Nephron progenitor cell (in vitro differentiated cells): ENCODE data around the gene SPESP1.
"Not testable (repeated sequence)": the region's sequence is repeated elsewhere in the genome, so short reads cannot be mapped to it uniquely, and the experiment has no call there.

Experiments used
- DNase-seq: peaks from one replicate; pipeline ENCODE4 v3.0.0; 2021
- H3K27ac Mint-ChIP-seq: 2 replicates; pipeline ENCODE4 v1.8.0; 2021; ENCODE audit warnings: mild to moderate bottlenecking, moderate library complexity, mixed read lengths
- H3K27me3 Mint-ChIP-seq: 2 replicates; pipeline ENCODE4 v1.8.0; 2021; ENCODE audit warnings: mild to moderate bottlenecking, low read depth, mixed read lengths; ENCODE audit not compliant: poor library complexity
- H3K36me3 Mint-ChIP-seq: 2 replicates; pipeline ENCODE4 v1.8.0; 2021; ENCODE audit warnings: low read depth, mixed read lengths
- H3K4me1 Mint-ChIP-seq: 2 replicates; pipeline ENCODE4 v1.8.0; 2021; ENCODE audit warnings: mixed read lengths
- H3K4me3 Mint-ChIP-seq: 2 replicates; pipeline ENCODE4 v1.8.0; 2021; ENCODE audit warnings: mild to moderate bottlenecking, moderate library complexity, mixed read lengths
- H3K9me3 Mint-ChIP-seq: 2 replicates; pipeline ENCODE4 v1.8.0; 2021; ENCODE audit warnings: mild to moderate bottlenecking, moderate library complexity, mixed read lengths
- CTCF ChIP-seq: fragments of 200-600 bp; sonication (generic); IDR thresholded peaks from 2 replicates; pipeline ENCODE4 v1.5.0; 2021; ENCODE audit warnings: antibody characterized with exemption

SPESP1 gene

GRCh38 chr15:68966996-68967395 lies 36.7 kb downstream of the SPESP1 start:
- Mint-ChIP-seq H3K27ac (no peak overlapping the region), H3K4me1 (no peaks in the 10 kb centered on the region), H3K27me3 (peaks cover 10% of the 10 kb centered on the region), H3K4me3 (no peak overlapping the region), H3K9me3 (peaks cover 68% of the 10 kb centered on the region), H3K36me3 (peaks cover 13% of the 10 kb centered on the region)
- DNase-seq: no peak
- no peak for TF ChIP-seq CTCF

GRCh38 chr15:68967948-68968347 lies 37.6 kb downstream of the SPESP1 start:
- H3K36me3 Mint-ChIP-seq: peaks cover 13% of the 10 kb centered on the region
- no peak for TF ChIP-seq CTCF
- peaks cover 10% of the 10 kb centered on the region for H3K27me3 Mint-ChIP-seq
- H3K27ac Mint-ChIP-seq: no peak overlapping the region
- no peak for DNase-seq
- peaks cover 60% of the 10 kb centered on the region for H3K9me3 Mint-ChIP-seq
- no peak overlapping the region for H3K4me3 Mint-ChIP-seq
- no peaks in the 10 kb centered on the region for H3K4me1 Mint-ChIP-seq

GRCh38 chr15:68969298-68969697 lies 39.0 kb downstream of the SPESP1 start:
- Mint-ChIP-seq H3K4me1 (no peaks in the 10 kb centered on the region), H3K36me3 (peaks cover 8% of the 10 kb centered on the region), H3K9me3 (peaks cover 51% of the 10 kb centered on the region), H3K27ac (no peak overlapping the region), H3K4me3 (no peak overlapping the region), H3K27me3 (peaks cover 5% of the 10 kb centered on the region)
- no peak for TF ChIP-seq CTCF
- no peak for DNase-seq

- H3K27ac Mint-ChIP-seq: no peak overlapping the region
- H3K4me3 Mint-ChIP-seq: no peak overlapping the region
- TF ChIP-seq CTCF: no peak
- H3K4me1 Mint-ChIP-seq: no peaks in the 10 kb centered on the region
- DNase-seq: no peak
- peaks cover 5% of the 10 kb centered on the region for H3K27me3 Mint-ChIP-seq
- H3K9me3 Mint-ChIP-seq: peaks cover 44% of the 10 kb centered on the region
- H3K36me3 Mint-ChIP-seq: no peaks in the 10 kb centered on the region
These were observed 42.1 kb downstream of the SPESP1 start for GRCh38 chr15:68972201-68973065.

GRCh38 chr15:68975651-68976160 lies 45.4 kb downstream of the SPESP1 start:
- not testable (repeated sequence) for H3K36me3 Mint-ChIP-seq, H3K4me3 Mint-ChIP-seq, H3K27ac Mint-ChIP-seq, H3K4me1 Mint-ChIP-seq, H3K27me3 Mint-ChIP-seq, DNase-seq
- H3K9me3 Mint-ChIP-seq: peaks cover 34% of the 10 kb centered on the region

- not testable (repeated sequence) for H3K4me3 Mint-ChIP-seq, H3K36me3 Mint-ChIP-seq, DNase-seq, H3K4me1 Mint-ChIP-seq, H3K27ac Mint-ChIP-seq, H3K27me3 Mint-ChIP-seq
- peaks cover 34% of the 10 kb centered on the region for H3K9me3 Mint-ChIP-seq
These were observed 47.1 kb downstream of the SPESP1 start for GRCh38 chr15:68977426-68977825.

- Mint-ChIP-seq H3K4me3 (no peak overlapping the region), H3K9me3 (peaks cover 34% of the 10 kb centered on the region), H3K27me3 (peaks cover under 1% of the 10 kb centered on the region), H3K4me1 (peaks cover 6% of the 10 kb centered on the region), H3K36me3 (no peaks in the 10 kb centered on the region), H3K27ac (no peak overlapping the region)
- no peak for TF ChIP-seq CTCF
- DNase-seq: no peak
These were observed 48.7 kb downstream of the SPESP1 start for GRCh38 chr15:68979006-68979405.
